Osteocyte (in vitro differentiated cells): ENCODE measurements around the gene MAGEL2. TPM values are rescaled to one million over a fixed set of nuclear protein-coding genes. Genes with fewer than 3 reads are reported as not detected.

Experiments
- DNase-seq: peaks from one replicate; pipeline ENCODE4 v3.0.0; 2021; ENCODE audit warnings: mixed read lengths; ENCODE audit not compliant: unreplicated experiment; ENCODE audit errors: extremely low spot score
- H3K27ac Mint-ChIP-seq: one replicate; pipeline ENCODE4 v1.8.0; 2021; ENCODE audit warnings: mild to moderate bottlenecking, mixed read lengths; ENCODE audit not compliant: unreplicated experiment
- H3K27me3 Mint-ChIP-seq: one replicate; pipeline ENCODE4 v1.8.0; 2021; ENCODE audit warnings: mixed read lengths; ENCODE audit not compliant: unreplicated experiment
- H3K36me3 Mint-ChIP-seq: one replicate; pipeline ENCODE4 v1.8.0; 2021; ENCODE audit warnings: mixed read lengths; ENCODE audit not compliant: unreplicated experiment
- H3K4me1 Mint-ChIP-seq: one replicate; pipeline ENCODE4 v1.8.0; 2021; ENCODE audit warnings: mixed read lengths; ENCODE audit not compliant: unreplicated experiment
- H3K4me3 Mint-ChIP-seq: one replicate; pipeline ENCODE4 v1.8.0; 2021; ENCODE audit warnings: mild to moderate bottlenecking, moderate library complexity, mixed read lengths; ENCODE audit not compliant: unreplicated experiment
- H3K9me3 Mint-ChIP-seq: one replicate; pipeline ENCODE4 v1.8.0; 2021; ENCODE audit warnings: mixed read lengths; ENCODE audit not compliant: unreplicated experiment
- total RNA-seq: library from RNA; stranded (reverse); gene quantifications from 2 replicates; pipeline ENCODE4 v1.2.1, GENCODE V29; 2021
- TF ChIP-seq, protein P1 (sequence below): fragments of 200-600 bp; sonication (generic); IDR thresholded peaks from 2 replicates; pipeline ENCODE4 v1.5.0; 2021; ENCODE audit warnings: antibody characterized with exemption, mild to moderate bottlenecking, moderate library complexity

The MAGEL2 gene
- total RNA-seq, 1 donor from 2014 or later, result 1.4 TPM

DNA sequence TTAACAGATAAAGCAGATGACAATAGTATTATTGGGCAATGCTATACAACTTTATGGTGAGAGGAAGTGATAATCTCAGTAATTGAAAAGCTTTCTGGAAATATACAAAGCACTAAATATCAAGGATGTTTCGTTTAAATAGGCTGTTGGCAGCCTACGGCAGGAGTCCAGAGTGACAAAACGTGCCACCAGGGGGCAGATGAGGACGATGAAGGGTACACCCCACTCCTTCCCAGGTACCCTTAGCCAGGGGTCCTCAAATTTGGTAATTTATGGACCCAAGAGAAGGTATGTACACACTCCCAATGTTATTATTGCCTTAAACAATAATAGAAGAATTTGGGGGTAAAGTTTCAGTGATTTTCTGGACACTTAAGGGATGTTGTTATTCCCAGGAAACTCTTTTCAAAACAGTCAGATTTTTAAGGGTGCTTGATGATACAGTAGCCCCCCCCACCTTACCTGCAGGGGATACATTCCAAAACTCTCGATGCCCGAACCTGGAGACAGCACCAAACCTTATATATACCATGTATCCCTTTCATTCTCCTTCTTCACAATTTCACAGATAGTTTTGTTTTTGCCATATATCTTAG is 1.4 kb upstream of the MAGEL2 start:
- DNase-seq, result no peak
- H3K4me1 Mint-ChIP-seq, result no peaks in the 10 kb centered on the region
- H3K27me3 Mint-ChIP-seq, result peaks cover 6% of the 10 kb centered on the region
- no peaks in the 10 kb centered on the region for H3K36me3 Mint-ChIP-seq
- no peak overlapping the region for H3K4me3 Mint-ChIP-seq
- no peaks in the 10 kb centered on the region for H3K9me3 Mint-ChIP-seq
- no peak overlapping the region for H3K27ac Mint-ChIP-seq
- TF ChIP-seq, protein P1, sequence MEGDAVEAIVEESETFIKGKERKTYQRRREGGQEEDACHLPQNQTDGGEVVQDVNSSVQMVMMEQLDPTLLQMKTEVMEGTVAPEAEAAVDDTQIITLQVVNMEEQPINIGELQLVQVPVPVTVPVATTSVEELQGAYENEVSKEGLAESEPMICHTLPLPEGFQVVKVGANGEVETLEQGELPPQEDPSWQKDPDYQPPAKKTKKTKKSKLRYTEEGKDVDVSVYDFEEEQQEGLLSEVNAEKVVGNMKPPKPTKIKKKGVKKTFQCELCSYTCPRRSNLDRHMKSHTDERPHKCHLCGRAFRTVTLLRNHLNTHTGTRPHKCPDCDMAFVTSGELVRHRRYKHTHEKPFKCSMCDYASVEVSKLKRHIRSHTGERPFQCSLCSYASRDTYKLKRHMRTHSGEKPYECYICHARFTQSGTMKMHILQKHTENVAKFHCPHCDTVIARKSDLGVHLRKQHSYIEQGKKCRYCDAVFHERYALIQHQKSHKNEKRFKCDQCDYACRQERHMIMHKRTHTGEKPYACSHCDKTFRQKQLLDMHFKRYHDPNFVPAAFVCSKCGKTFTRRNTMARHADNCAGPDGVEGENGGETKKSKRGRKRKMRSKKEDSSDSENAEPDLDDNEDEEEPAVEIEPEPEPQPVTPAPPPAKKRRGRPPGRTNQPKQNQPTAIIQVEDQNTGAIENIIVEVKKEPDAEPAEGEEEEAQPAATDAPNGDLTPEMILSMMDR, result peak; percentile 50

DNA sequence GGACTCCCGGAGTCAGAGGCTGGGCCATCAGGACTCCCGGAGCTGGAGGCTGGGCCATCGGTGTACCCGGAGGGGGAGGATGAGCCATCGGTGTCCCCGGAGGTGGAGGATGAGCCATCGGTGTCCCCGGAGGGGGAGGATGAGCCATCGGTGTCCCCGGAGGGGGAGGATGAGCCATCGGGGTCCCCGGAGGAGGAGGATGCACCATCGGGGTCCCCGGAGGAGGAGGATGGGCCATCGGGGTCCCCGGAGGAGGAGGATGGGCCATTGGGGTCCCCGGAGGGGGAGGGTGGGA is 719 bp downstream of the MAGEL2 start:
- no peak overlapping the region for H3K27ac Mint-ChIP-seq

DNA sequence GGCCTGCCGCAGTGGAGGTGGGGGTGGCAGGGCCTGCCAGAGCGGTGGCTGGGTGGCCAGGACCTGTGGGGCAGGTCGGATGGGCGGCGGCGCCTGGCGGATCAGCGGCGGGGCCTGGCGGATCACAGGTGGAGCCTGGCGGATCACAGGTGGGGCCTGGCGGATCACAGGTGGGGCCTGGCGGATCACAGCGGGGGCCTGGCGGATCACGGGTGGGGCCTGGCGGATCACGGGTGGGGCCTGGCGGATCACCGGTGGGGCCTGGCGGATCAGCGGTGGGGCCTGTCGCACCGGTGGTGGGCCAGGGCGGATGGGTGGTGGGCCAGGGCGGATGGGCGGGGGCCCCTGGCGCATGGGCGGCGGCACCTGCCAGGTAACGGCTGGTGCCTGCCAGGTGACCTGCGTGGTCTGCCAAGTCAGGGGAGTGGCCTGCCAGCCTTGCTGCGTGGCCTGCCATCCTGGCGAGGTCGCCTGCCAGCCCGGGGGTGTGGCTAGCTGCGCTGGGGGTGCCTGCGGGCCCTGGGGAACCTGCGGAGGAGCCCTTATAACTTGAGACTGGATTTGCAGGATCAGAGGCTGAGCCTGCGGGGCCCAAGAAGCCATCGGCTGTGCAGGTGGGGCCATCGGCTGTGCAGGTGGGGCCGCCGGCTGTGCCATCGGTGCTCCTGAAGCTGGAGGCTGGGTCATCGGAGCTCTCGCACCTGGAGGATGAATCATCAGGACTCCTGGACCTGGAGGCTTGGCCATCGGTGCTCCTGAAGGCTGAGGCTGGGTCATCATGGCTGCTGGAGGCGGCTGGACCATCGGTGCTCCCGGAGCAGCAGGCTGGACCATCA is 1.3 kb downstream of the MAGEL2 start:
- TF ChIP-seq, protein P1, result no peak
- Mint-ChIP-seq H3K36me3 (no peaks in the 10 kb centered on the region), H3K4me3 (peak overlapping the region; percentile 54), H3K4me1 (no peaks in the 10 kb centered on the region), H3K9me3 (no peaks in the 10 kb centered on the region), H3K27ac (no peak overlapping the region), H3K27me3 (peaks cover 6% of the 10 kb centered on the region)
- no peak for DNase-seq

More for the DNA sequence above, 719 bp downstream of the MAGEL2 start:
- H3K4me1 Mint-ChIP-seq, result no peaks in the 10 kb centered on the region
- DNase-seq, result no peak
- no peaks in the 10 kb centered on the region for H3K9me3 Mint-ChIP-seq
- H3K4me3 Mint-ChIP-seq, result peak overlapping the region; percentile 54
- no peaks in the 10 kb centered on the region for H3K36me3 Mint-ChIP-seq
- TF ChIP-seq, protein P1, result no peak
- H3K27me3 Mint-ChIP-seq, result peaks cover 6% of the 10 kb centered on the region

DNA sequence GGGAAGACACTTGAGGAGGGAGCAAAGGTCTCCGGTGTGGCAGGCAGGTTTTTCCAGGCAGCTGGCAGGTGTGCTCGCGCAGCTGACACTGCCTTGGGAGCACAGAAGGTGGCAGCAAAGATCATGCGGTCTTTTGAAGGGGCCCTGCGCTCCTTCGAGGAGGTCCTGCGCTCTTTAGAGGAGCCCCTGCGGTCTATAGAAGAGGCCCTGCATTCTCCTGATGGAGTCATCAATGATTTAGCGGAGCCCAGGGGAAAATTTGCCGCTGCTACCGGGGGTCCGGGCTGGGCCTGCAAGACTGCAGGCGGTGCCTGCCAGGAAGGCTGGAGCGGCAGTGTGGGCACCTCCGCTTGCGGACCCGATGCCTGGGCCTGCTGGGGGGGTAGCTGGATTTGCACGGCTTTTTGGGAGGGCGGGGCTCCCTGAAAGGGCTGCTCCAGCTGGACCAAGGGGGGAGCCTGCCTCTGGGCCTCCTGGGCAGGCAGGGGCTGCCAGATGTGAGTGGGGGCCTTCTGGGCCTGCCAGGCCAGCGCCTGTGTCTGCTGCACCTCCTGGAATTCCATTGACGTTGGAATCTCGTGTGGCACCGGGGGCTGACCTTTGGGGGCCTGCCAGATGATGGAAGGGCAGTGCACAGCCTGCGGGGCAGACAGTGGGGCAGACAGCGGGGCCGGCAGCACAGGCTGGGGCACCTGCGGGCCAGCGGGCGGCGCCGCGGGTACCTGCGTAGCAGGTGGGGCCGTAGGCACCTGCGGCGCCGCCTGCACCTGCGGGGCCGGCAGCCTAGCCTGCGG is 2.1 kb downstream of the MAGEL2 start:
- Mint-ChIP-seq H3K9me3 (no peaks in the 10 kb centered on the region), H3K27ac (no peak overlapping the region), H3K36me3 (no peaks in the 10 kb centered on the region), H3K4me1 (no peaks in the 10 kb centered on the region), H3K27me3 (peaks cover 6% of the 10 kb centered on the region), H3K4me3 (peak overlapping the region; percentile 59)
- TF ChIP-seq, protein P1, result no peak
- no peak for DNase-seq

DNA sequence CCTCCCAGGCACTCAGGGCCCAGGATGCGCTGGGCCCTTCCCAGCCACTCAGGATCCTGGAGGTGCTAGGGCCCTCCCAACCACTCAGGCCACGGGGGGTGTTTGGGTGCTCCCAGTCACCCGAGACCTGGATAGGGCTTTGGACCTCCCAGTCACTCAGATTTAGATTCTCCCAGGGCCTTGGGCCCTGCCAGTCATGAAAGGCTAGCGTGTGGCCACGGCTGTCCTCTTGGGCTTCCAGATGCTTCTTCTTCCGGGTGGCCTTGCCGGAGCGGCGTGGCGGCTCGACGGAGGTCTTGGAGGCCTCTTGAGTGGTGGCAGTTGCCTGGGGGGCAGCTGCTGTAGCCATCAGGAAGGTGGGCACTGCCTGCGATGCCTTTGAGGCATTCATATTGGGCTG is 2.8 kb downstream of the MAGEL2 start:
- Mint-ChIP-seq H3K27ac (no peak overlapping the region), H3K36me3 (no peaks in the 10 kb centered on the region), H3K4me3 (peak overlapping the region; percentile 59), H3K9me3 (no peaks in the 10 kb centered on the region), H3K27me3 (peaks cover 6% of the 10 kb centered on the region), H3K4me1 (no peaks in the 10 kb centered on the region)
- TF ChIP-seq, protein P1, result no peak
- no peak for DNase-seq
